Colonic mucosa (tissue), 4 donors: ENCODE data around the gene TMEM258. TPM values are rescaled to one million over a fixed set of nuclear protein-coding genes. Genes with fewer than 3 reads are reported as not detected.

Experiments used
- DNase-seq: peaks from one replicate; pipeline ENCODE4 v3.0.0-alpha.2; 2020
- H3K27ac ChIP-seq: fragments of 200-600 bp; one replicate; pipeline ENCODE4 v1.8.0; 2021
- H3K27me3 ChIP-seq: fragments of 200-600 bp; one replicate; pipeline ENCODE4 v1.8.0; 2021
- H3K36me3 ChIP-seq: fragments of 200-600 bp; one replicate; pipeline ENCODE4 v1.8.0; 2021
- H3K4me1 ChIP-seq: fragments of 200-600 bp; one replicate; pipeline ENCODE4 v1.8.0; 2021; ENCODE audit warnings: mild to moderate bottlenecking
- H3K4me3 ChIP-seq: fragments of 200-600 bp; one replicate; pipeline ENCODE4 v1.8.0; 2021
- H3K9ac ChIP-seq, 2 donors: one replicate each; pipeline ENCODE4 v1.7.0; 2013; ENCODE audit warnings: control low read depth in 2 of 2, low read depth in 2 of 2, low read length in 2 of 2
- H3K9me3 ChIP-seq: fragments of 200-600 bp; one replicate; pipeline ENCODE4 v1.8.0; 2021
- CTCF ChIP-seq: fragments of 200-600 bp; IDR thresholded peaks from one replicate; pipeline ENCODE4 v1.8.0; 2022; ENCODE audit warnings: antibody characterized with exemption, mild to moderate bottlenecking
- intact Hi-C: fragments of 100-400 bp; cut with DNase I; formaldehyde crosslinking; loops from one replicate; pipeline ENCODE4 v1.14.1; 2022
- total RNA-seq, 2 donors: library from RNA; stranded (reverse); fragmentation: NEBNext Ultra II Directional in 1 of 2; extraction: Animal tissue kit (Norgen Biotek cat#: 25700) in 1 of 2; gene quantifications; one replicate each; pipeline ENCODE4 v1.2.1, GENCODE V29; 2021
- donor health status: healthy.
- donor health status: DM: no; HTN: no; CAD: no.
- donor health status: DM: no; HTN: no; CAD: no.

The TMEM258 gene
- total RNA-seq, 2 donors from 2014 or later, result 119 to 149 TPM

DNA sequence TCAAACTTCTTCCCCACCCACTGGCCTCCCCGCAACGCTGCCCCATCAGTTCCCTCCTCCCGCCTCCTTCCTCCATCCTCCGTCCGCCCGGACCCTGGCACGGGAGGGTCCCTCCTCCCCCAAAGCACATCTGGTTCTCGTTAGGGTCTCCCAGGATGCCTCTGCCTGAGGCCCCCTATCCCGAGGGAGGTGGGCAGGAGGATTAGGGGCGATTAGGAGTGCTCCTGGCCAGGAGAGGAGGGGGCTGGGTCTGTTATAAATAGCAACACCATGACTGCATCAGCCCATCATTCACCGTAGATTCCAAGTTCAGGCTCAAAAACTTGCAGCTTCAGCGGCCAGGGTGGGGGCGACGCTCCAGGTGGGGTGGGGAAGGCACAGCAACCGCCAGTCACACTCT lies 29.6 kb downstream of the TMEM258 start:
- no peak for TF ChIP-seq CTCF
- Histone ChIP-seq H3K9ac (no peak overlapping the region), H3K4me1 (no peaks in the 10 kb centered on the region), H3K27me3 (no peaks in the 10 kb centered on the region), H3K4me3 (no peak overlapping the region), H3K9me3 (no peaks in the 10 kb centered on the region), H3K36me3 (no peaks in the 10 kb centered on the region), H3K27ac (no peak overlapping the region)
- DNase-seq, result no peak
- intact Hi-C loops, result no loop called here

DNA sequence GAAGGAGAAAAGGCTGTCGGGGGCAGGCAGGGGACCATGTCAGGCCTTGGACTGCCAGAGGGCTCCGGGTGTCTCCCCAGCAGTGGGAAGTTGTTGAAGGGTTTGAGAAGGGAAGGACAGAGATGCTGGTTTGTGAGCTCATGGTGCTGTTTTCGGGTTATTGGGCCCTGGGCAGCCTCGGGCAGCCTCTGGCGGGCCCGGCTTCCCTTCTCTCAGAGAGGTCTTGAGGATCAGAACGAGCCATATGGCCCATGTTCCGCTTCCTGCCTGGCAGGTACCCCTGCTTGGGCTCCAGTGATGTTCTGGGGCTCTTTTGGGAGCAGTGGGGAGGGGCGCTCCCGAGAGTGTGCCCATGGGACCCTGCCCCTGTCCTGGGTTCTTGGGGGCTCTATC lies 30.2 kb downstream of the TMEM258 start:
- Histone ChIP-seq H3K4me1 (peaks cover 1% of the 10 kb centered on the region), H3K9me3 (no peaks in the 10 kb centered on the region), H3K27ac (no peak overlapping the region), H3K27me3 (no peaks in the 10 kb centered on the region), H3K36me3 (no peaks in the 10 kb centered on the region), H3K4me3 (no peak overlapping the region), H3K9ac (no peak overlapping the region)
- no peak for DNase-seq
- intact Hi-C loops, result no loop called here
- TF ChIP-seq CTCF, result no peak

- no peak overlapping the region for H3K27ac ChIP-seq
- intact Hi-C loops, result no loop called here
Observed at GRCh38 chr11:61761440-61762222, 30.8 kb downstream of the TMEM258 start.

GRCh38 chr11:61760946-61761345 lies 31.5 kb downstream of the TMEM258 start:
- Histone ChIP-seq H3K9ac (no peak overlapping the region), H3K27ac (no peak overlapping the region), H3K4me3 (no peak overlapping the region), H3K36me3 (no peaks in the 10 kb centered on the region), H3K4me1 (peaks cover 11% of the 10 kb centered on the region), H3K27me3 (no peaks in the 10 kb centered on the region), H3K9me3 (no peaks in the 10 kb centered on the region)
- TF ChIP-seq CTCF, result no peak
- DNase-seq, result no peak
- intact Hi-C loops, result no loop called here

More at GRCh38 chr11:61761440-61762222, 30.8 kb downstream of the TMEM258 start:
- Histone ChIP-seq H3K27me3 (no peaks in the 10 kb centered on the region), H3K9me3 (no peaks in the 10 kb centered on the region), H3K9ac (no peak overlapping the region), H3K36me3 (no peaks in the 10 kb centered on the region), H3K4me1 (peaks cover 7% of the 10 kb centered on the region), H3K4me3 (no peak overlapping the region)
- no peak for DNase-seq
- TF ChIP-seq CTCF, result no peak

DNA sequence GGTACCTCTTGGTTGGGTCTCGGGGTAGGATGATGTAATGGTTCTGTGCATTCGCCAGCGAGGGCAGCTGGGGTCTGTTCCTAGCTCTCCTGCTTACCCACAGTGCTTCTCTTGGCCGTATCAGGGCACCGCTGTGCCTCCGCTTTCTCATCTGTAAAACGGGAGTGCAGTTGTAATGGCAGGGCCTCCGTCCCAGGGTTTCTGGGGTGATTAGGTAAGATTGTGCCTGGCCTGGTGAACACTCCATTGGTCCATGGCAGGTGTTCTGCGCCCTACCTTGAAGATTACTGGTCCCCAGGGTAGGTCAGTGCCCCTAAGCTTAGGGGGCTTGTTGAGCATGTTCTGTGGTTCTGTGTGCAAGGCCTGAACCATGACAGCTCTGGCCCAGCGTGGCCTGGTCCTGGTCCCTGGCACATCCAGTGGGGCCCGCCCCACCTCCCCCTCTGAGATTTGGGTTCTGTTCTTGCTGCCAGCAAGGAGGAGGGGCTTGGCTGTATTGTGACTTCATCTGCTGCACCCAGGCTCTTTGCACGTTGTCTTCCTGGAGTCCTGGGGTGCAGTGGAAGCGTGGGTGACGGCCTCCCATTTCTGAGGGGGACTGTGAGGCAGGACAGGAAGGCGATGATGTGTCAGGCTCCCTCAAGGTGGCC lies 35.1 kb downstream of the TMEM258 start:
- intact Hi-C loops, result no loop called here
- Histone ChIP-seq H3K4me3 (no peak overlapping the region), H3K27me3 (no peaks in the 10 kb centered on the region), H3K27ac (no peak overlapping the region), H3K9ac (peak overlapping the region; percentile 16 to 48), H3K9me3 (no peaks in the 10 kb centered on the region), H3K36me3 (no peaks in the 10 kb centered on the region), H3K4me1 (peaks cover 11% of the 10 kb centered on the region)
- DNase-seq, result no peak
- no peak for TF ChIP-seq CTCF
